ENCODE results near the gene PDCD4.
A peak's percentile ranks its signal among the peaks of the same experiment; 100 is the strongest.

Gene PDCD4

DNA sequence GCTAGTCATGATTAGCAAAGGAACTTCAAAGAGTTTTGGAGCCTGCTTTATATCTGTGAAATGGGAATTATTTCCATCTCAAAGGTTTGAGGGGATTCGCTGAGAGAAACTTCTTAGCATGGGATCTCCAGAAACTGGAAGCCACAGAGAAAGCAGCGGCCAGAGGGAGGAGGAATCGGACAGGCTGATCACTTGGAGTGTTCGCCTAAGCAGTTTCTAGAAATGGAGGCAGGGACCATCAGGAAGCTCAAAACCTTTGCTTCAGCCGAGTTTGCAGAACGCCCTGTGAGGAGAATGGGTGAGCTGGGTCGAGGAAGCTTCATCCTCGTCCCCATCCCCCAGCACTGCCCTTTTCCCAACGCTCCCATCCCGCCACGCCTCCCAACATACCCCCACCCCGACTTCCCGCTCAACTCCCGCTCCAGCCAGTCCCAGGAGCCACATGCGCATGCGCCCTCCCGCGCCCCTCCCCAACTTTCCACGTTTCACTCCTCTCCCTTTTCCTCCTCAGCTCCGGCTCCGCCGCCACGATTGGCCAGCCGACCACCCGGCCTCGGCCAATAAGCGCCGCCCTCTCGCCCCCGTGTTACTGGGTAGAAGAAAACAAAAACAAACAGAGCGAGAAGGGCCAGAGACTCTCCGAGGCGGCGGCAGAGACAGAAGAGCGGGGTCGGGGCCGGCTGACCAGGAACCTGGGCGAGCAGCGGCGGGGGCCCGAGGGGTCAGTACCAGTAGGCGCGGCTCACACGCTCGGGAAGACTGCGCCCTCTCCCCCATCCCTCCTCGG, at the start of gene PDCD4:
TSS of gene PDCD4 (plus strand) at position 631 of the 787 bp plus-strand sequence. CDS start 4,100 bp downstream, outside the sequence.
- DNase-seq (ENCODE audit: low read depth), result peak; percentile 92

DNA sequence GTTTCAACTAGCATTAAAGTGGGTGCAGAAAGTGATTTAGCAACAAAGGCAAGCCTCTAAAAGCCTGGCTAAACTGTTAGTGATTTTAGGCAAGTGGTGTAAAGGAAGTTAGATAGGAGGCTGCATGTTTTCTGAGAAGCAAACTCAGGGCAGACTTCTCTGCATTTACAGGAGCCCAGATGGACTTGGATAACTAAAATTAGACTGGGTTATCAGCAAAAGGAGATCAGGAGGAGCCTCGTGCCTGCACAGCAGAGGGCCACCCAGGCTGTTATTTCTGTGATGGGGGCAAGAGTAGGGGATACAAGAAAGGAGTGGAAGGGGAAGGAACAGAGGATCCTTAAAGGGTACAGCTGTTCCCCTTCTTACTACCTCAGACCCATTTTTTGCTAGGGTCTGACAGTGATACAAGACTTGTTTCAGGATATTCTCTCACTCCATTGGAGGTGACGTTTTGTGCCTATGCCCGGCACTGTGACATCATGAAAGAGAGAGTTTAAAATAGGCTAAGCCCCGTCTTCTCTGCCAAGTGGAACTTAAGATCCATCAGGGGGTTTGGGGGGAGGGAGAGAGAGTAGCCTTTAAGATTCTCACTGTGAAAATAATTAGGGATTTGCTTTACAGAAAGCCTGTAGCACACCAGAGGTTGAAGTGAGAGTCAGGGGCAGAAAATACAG, 49.6 kb upstream of the PDCD4 start:
- DNase-seq (ENCODE audit: low read depth), result no peak

GRCh38 chr10:110822712-110823311, 48.9 kb upstream of the PDCD4 start:
- no peak for DNase-seq (ENCODE audit: low read depth)

DNA sequence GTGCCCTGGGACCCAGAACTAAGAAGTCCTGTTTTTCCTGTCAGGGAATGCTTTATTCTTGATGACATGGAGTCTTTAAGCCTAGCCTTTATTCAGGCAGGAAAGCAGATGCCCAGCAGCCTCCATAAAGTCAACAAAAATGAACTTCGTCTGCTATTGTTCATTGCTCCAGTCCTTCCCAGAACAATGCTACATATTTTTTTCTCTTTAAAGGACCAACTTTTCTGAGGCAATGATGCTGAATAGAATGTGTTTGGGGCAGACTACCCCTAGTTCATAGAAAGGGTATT, 47.6 kb upstream of the PDCD4 start:
- no peak for DNase-seq (ENCODE audit: low read depth)

- DNase-seq (ENCODE audit: low read depth), result no peak
These were observed 47.1 kb upstream of the PDCD4 start for GRCh38 chr10:110824660-110825059.

DNA sequence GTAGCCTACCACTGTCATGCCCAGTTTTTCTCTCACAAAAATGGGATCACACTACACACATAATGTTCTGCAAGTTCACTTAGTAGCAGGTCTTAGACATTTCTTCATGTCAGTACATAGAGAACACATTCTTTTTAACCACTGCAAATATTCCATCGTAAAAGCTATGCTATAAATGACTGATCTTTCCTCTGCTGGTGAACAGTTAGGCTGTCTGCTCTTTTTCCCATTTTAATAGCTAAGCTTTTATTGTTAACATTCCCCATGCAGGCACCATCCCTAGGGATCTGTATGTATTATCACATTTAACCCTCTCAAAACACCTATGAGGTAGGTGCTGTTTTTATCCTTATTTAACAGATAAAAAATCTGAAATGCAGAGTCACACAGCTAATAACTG, 46.2 kb upstream of the PDCD4 start:
- no peak for DNase-seq (ENCODE audit: low read depth)

GRCh38 chr10:110827410-110827809, 44.3 kb upstream of the PDCD4 start:
- no peak for DNase-seq (ENCODE audit: low read depth)

DNA sequence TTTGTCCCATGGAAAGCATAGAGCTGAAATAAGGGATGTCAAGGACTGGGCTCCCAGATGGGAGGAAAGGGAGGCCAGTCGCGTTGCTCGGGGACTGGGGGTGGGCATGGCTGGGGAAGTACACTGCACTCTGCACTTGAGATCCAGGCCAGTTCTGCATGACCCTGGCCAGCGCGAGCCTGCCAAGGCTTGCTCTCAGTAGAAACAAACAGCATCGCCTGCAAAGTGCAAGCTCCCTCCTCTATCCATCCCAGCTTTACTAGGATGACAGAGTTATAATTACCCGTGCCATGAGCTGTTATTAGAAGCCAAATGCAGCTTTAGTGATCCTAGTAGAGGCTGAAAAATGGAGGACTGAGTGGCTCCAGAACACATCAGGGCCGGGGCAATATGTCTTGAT, 43.9 kb upstream of the PDCD4 start:
- no peak for DNase-seq (ENCODE audit: low read depth)

GRCh38 chr10:110828525-110828924, 43.2 kb upstream of the PDCD4 start:
- no peak for DNase-seq (ENCODE audit: low read depth)

DNA sequence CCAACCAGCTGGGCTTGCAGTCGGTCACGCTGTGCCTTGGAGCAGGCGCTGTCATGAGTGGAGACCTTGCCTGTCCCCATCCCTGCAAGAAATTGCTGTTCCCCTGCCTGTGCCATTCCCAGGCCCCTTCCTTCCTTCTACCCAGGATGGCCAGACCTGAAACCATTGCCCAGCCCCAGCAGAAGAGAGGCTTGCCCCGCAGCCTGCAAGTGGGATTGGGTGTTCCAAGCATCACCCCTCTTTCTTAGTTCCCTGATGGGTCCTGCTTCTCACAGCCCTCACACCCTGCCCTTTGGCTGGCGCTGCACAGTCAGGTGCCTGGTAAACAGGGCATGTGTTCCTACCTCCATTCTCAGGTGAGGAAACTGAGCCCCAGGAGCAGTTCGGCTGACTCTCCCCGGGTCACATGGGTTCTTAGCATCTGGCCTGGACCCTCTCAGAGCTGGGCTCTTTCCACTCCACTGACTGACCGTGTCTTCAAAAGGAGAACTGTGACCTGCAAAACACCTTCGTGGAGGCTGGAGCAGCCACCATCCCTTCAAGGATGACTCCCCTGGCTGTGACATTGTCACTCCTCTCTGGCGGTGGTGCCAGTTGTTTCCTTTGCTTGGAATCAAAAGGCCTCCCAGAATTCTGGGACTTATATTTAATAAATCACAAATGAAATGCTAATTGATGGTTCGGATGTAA, 41.9 kb upstream of the PDCD4 start:
- no peak for DNase-seq (ENCODE audit: low read depth)

DNA sequence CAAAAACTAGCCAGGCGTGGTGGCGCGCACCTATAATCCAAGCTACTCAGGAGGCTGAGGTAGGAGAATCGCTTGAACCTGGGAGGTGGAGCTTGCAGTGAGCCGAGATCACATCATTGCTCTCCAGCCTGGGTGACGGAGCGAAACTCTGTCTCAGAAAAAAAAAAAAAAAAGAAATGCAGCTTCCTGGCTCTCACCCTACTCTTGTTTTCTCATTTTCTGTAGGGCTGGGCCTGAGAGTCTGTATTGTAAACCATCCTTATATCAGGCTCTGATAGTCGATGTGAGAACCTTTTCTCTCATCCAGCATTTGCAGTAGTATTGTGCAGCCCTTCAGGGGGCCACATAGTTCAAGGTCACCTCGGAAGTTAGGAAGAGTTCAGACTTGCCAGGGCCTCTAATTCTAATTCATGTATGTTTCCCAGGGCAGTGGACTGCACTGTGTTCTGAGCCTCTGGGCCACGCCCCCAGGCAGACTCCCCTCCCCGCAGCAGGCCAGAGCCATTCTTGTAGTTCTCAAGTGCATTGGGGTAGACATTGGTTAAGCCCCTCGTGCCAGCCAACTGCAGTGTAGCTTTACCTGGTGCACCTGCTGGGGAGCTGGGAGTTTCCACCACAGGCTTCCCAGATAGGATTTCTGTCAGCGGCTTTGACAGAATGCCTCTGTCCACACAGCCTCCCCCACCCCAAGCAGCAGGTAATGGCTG, 38.3 kb upstream of the PDCD4 start:
- DNase-seq (ENCODE audit: low read depth), result no peak

DNA sequence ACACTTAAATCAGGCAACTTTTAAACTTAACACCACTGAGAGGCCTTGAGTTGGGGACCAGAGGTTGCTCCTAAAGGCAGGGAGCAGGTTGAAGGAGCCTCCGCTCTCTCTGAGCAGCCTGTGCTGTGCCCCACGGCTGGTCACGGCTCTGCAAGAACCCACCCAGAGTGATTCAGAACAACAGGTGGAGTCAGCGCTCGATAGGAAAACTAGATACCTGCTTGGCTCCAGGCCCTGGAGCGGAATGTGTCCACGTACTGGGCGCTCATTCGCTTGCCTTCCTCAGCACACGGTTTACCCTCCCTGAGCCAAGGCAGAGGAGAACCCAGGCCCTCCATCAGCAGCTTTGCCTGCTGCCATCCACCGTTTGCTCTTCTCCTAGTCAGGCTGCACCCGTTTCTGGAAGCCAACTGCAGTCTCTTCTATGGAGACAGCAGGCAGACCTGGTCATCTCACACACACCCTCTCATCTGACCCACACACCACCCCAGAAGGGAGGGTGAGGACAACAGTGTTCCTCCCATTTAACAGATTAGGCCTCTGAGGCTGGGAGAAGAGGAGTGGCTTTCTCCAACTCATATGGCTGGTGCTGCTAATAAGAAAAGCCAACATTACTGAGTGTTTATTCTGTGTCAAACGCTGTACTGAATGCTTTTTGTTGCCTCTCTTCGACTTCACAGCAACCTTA, 37.6 kb upstream of the PDCD4 start:
- DNase-seq (ENCODE audit: low read depth), result no peak

DNA sequence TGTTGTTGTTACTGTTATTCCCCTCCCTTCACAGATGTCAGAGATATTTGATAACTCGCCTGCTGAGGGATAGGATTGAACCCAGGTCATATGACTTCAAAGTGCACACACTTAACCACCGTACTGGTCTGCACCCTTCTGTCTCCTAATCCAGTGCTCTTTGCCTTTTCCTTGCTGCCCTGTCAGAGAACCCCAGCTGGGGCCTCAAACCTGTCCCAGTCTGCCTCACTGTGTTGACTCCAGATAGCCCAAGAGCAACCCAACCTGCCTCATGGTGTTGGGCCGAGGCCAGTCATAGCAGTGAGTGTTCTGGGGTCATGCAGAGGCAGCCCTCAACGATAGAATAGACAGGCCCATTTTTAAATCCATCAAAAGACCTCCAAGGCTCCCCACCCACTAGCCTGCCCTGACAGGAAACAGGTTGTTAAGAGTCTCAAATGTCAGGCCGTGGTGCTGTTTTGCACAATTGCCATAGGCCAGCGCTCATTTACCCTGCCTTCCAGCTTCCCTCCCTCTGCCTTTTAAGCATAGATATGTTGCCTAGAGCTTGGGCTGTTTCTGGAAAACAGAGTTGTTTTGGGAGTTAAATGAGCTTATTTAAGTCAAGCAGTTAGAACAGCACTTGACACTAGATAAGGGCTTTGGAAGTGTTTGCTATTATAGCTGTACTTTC, 37.0 kb upstream of the PDCD4 start:
- no peak for DNase-seq (ENCODE audit: low read depth)

- DNase-seq (ENCODE audit: low read depth), result no peak
These were observed 35.9 kb upstream of the PDCD4 start for GRCh38 chr10:110835841-110836240.

- DNase-seq (ENCODE audit: low read depth), result no peak
These were observed 35.0 kb upstream of the PDCD4 start for GRCh38 chr10:110836706-110837105.

DNA sequence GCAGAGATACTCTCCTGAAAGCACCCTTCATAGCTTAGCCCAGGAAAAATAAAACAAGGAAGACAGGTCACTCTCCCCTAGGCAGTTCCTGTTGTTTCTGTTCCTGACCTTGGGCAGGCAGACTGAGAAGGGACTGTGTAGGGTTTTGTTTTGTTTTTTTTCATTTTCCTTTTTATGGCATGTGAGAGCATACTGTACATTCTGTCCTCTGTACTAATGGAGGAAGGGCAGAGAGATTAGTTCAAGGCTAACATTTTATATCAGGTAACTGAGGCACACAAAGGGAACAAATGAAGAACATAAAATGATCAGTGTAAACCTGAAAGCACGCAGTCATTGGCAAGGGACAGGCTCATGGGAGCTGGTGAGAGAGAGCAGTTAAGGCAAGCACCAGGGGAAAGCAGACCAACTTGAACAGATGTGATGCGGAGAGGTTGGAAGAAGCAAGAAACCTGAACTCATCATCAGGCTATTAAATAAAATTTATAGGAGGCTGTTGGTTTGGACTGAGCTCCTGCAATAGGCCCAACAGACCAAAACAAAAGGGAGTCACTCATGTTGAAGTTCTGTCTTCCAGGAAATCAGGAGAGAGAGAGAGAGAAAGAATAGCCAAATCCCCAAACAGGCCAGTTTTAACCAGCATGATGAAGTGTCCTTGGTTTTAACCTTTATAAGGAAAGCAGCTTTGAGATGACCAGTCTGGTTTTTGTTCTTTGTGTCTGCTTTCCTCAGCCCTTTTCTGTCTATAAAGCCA, 34.1 kb upstream of the PDCD4 start:
- DNase-seq (ENCODE audit: low read depth), result no peak

GRCh38 chr10:110840225-110840922, 31.4 kb upstream of the PDCD4 start:
- no peak for DNase-seq (ENCODE audit: low read depth)

DNA sequence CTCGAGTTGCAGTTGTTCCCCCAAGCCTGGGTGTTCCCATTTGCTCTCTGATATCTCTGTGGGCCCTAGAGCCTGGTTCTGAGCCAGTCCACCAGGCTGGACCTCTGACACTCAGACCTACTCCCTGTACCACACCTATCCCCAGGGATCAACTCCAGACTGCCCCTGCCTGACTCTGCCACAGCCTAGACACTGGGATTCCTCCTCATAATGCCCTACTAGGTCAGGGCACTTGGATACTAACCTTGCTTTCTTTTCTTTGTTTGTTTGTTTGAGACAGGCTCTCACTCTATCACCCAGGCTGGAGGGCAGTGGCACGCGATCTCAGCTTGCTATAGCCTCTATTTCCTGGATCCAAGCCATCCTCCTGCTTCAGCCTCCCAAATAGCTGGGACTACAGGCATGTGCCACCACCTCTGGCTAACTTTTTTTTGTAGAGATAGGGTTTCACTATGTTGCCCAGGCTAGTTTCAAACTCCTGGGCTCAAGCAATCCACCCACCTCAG, 30.8 kb upstream of the PDCD4 start:
- DNase-seq (ENCODE audit: low read depth), result no peak

GRCh38 chr10:110841767-110842267, 29.9 kb upstream of the PDCD4 start:
- DNase-seq (ENCODE audit: low read depth), result no peak
